GM18508 (cell line): ENCODE measurements around the gene TRAPPC2B.
"Not testable (repeated sequence)": the region's sequence is repeated elsewhere in the genome, so short reads cannot be mapped to it uniquely, and the experiment has no call there.

Experiments used
- ATAC-seq: cut with Tn5 transposase; IDR thresholded peaks from one replicate; pipeline ENCODE4 v1.9.1; 2021; ENCODE audit warnings: moderate number of reproducible peaks; ENCODE audit not compliant: insufficient read depth, unreplicated experiment

The TRAPPC2B gene

GRCh38 chr19:57366776-57367175 is 3.4 kb downstream of the TRAPPC2B start:
- ATAC-seq, result no peak

- ATAC-seq, result no peak
Observed at GRCh38 chr19:57374179-57374578, 10.8 kb downstream of the TRAPPC2B start.

- ATAC-seq, result not testable (repeated sequence)
Observed at GRCh38 chr19:57374647-57375046, 11.3 kb downstream of the TRAPPC2B start.

GRCh38 chr19:57376151-57376550 is 12.8 kb downstream of the TRAPPC2B start:
- ATAC-seq, result no peak

GRCh38 chr19:57377498-57378146 is 14.3 kb downstream of the TRAPPC2B start:
- ATAC-seq, result no peak

GRCh38 chr19:57380923-57381322 is 17.6 kb downstream of the TRAPPC2B start:
- no peak for ATAC-seq

- ATAC-seq, result no peak
Observed at GRCh38 chr19:57382806-57383488, 19.6 kb downstream of the TRAPPC2B start.

GRCh38 chr19:57389194-57389729 is 25.9 kb downstream of the TRAPPC2B start:
- no peak for ATAC-seq

GRCh38 chr19:57389730-57390598 is 26.6 kb downstream of the TRAPPC2B start, which contains the start of gene ZNF548:
Gene ZNF548, plus strand, starts transcription at chr19:57389854. Its CDS starts 246 bp downstream, at chr19:57390100.
- peak; percentile 93 for ATAC-seq

GRCh38 chr19:57395710-57396109 is 32.4 kb downstream of the TRAPPC2B start:
- ATAC-seq, result no peak

- no peak for ATAC-seq
Observed at GRCh38 chr19:57398868-57399267, 35.5 kb downstream of the TRAPPC2B start.

- ATAC-seq, result no peak
Observed at GRCh38 chr19:57403737-57404563, 40.6 kb downstream of the TRAPPC2B start.

GRCh38 chr19:57406516-57407123 is 43.3 kb downstream of the TRAPPC2B start:
- ATAC-seq, result no peak

- peak; percentile 87 for ATAC-seq
Observed at GRCh38 chr19:57410877-57411671, 47.7 kb downstream of the TRAPPC2B start, which contains the start of gene ZNF17. Gene ZNF17, plus strand, starts transcription at chr19:57411161. Its CDS starts 2,455 bp downstream, at chr19:57413616.
